Neural cell (in vitro differentiated cells): Measurements from ENCODE around the gene UQCC2.

Source experiments
- CTCF ChIP-seq: fragments of 450-650 bp; IDR thresholded peaks from 2 replicates; pipeline ENCODE4 v1.5.1; 2014; ENCODE audit warnings: antibody characterized with exemption, mild to moderate bottlenecking, moderate library complexity; ENCODE audit not compliant: poor library complexity, severe bottlenecking
- POLR2AphosphoS5 ChIP-seq: IDR thresholded peaks from 2 replicates; pipeline ENCODE4 v1.6.1; 2012

- TF ChIP-seq POLR2AphosphoS5 (no peak), CTCF (no peak)
These were observed 12.9 kb upstream of the UQCC2 start for GRCh38 chr6:33724102-33725023.
